ENCODE data around the gene ITPR1.

GRCh38 chr3:4818164-4818563 lies 325.0 kb downstream of the ITPR1 start:
- no peak for TF ChIP-seq ZFP3 (CRISPR knock-in tag; IDR thresholded peaks at IDR 0.05)
- TF ChIP-seq ZFP30 (CRISPR knock-in tag; IDR thresholded peaks at IDR 0.05) = no peak
- no peak for TF ChIP-seq PATZ1 (CRISPR knock-in tag; IDR thresholded peaks at IDR 0.05; ENCODE audit: borderline replicate concordance)
- TF ChIP-seq TCF4 (CRISPR knock-in tag; IDR thresholded peaks at IDR 0.05; ENCODE audit: borderline replicate concordance) = no peak
- TF ChIP-seq POU6F1 (CRISPR knock-in tag; IDR thresholded peaks at IDR 0.05; ENCODE audit: borderline replicate concordance, low read depth) = no peak

Measured in SK-N-SH treated with all-trans-retinoic acid at 6 μM for 48 hours (cell line).